Ureter (tissue), 1 donor: Measurements from ENCODE around the gene FMO4. TPM values are rescaled to one million over a fixed set of nuclear protein-coding genes. Genes with fewer than 3 reads are reported as not detected.
A peak's percentile ranks its signal among the peaks of the same experiment; 100 is the strongest.
"Not testable (repeated sequence)": the region's sequence is repeated elsewhere in the genome, so short reads cannot be mapped to it uniquely, and the experiment has no call there.

Experiments used
- DNase-seq: peaks from one replicate; pipeline ENCODE4 v3.0.0-alpha.2; 2020; ENCODE audit warnings: low spot score
- total RNA-seq: library from RNA; stranded (reverse); gene quantifications from one replicate; pipeline ENCODE4 v1.2.4, GENCODE V29; 2023
- donor health status: DM: yes; HTN: yes; CAD: no.

The FMO4 gene
- total RNA-seq, result 5.1 TPM

GRCh38 chr1:171313835-171314320 lies at the start of gene FMO4:
Gene FMO4, plus strand, starts transcription at chr1:171314183. Its CDS starts 5,643 bp downstream, at chr1:171319826.
- peak; percentile 96 for DNase-seq

DNA sequence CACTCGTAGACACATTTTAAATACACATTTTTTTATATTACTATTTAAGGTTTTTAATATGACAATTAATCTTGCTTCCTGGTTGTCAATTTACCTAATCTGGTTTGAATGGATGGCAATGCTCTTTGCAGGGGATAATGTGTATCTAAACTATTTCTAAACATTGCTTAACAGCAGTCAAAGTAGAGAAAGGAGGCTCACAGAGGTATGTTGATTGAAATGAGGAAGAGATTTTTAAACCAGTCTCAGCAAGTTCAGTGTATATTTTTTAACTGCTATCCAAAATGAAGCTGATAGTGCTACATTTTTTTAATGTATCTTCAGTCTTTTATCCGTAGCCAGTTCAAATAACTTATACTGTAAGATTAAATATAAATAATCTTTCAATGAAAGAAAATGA lies 48.3 kb upstream of the FMO4 start:
- no peak for DNase-seq

DNA sequence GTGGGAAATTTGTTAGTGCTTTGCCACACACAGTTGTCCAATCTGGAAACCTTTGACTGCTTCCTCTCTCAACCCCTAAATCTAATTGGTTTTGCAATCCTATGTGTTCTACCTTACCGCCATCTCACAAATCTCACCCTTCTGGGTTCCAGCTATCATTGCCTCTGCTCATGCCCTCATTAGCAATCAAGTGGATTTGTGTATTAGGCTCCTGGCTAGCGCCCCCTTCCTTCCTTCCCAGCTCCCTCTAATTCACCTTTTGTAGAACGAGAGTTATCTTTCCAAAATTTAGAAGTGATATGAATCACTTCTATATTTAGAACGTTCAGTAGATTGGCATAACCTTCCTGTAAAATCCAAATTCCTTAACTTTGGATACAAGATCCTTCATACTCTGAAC lies 47.1 kb upstream of the FMO4 start:
- DNase-seq, result no peak

GRCh38 chr1:171267391-171267790 lies 46.6 kb upstream of the FMO4 start:
- no peak for DNase-seq

GRCh38 chr1:171270806-171271205 lies 43.2 kb upstream of the FMO4 start:
- no peak for DNase-seq

GRCh38 chr1:171277534-171277933 lies 36.4 kb upstream of the FMO4 start:
- no peak for DNase-seq

- no peak for DNase-seq
Observed at GRCh38 chr1:171279234-171279633, 34.7 kb upstream of the FMO4 start.

GRCh38 chr1:171279678-171280077 lies 34.3 kb upstream of the FMO4 start:
- no peak for DNase-seq

DNA sequence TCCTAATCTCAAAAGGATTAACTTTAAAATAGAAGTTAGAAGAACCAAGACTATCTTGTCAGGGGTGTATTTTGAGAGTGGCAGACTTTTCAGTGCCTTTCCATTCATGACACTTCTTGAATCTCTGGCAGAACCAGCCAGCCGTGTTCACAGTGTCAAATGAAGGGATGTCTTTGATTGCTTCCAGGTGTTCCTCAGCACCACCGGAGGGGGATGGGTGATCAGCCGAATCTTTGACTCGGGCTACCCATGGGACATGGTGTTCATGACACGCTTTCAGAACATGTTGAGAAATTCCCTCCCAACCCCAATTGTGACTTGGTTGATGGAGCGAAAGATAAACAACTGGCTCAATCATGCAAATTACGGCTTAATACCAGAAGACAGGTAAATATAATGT lies 33.4 kb upstream of the FMO4 start:
- no peak for DNase-seq

- no peak for DNase-seq
Observed at GRCh38 chr1:171286032-171286705, 27.8 kb upstream of the FMO4 start.

DNA sequence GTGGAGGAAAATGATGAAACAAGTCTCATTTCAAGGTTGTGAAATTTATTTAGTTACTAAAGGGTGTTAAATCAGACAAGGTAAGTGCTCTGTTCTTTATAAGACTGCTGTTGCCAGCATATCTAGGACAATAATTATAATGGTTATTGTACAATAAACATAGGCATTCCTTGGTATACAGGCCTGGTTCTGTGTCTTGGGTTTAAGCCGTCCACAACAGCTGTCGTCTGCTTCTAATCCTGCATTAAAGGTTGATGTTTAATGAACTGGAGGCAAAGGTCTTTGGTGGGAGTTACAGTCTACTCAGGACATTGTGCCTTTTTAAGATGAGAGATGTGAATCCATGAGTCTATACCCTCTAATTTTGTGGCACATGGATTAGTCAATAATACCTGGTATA lies 23.4 kb upstream of the FMO4 start:
- no peak for DNase-seq

- no peak for DNase-seq
Observed at GRCh38 chr1:171292799-171293198, 21.2 kb upstream of the FMO4 start.

- not testable (repeated sequence) for DNase-seq
Observed at GRCh38 chr1:171295383-171295782, 18.6 kb upstream of the FMO4 start.

DNA sequence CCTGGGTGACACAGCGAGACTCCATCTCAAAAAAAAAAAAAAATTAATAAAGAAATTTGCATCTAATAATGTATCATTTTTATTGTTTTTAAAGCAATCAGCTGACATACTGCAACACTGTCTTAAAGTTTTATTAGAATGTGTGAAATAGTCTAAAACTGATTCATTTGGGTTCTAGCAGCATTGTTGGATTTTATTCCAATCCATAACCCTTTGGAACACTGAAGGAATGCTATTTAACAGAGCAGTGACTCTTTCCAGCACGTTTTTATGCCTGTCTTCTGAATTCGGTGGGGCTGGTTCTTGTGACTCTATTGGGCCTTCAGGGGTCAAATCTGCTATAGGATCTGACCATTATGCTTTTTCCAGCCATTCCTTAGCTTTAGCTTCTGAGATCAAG lies 18.2 kb upstream of the FMO4 start:
- DNase-seq, result no peak

DNA sequence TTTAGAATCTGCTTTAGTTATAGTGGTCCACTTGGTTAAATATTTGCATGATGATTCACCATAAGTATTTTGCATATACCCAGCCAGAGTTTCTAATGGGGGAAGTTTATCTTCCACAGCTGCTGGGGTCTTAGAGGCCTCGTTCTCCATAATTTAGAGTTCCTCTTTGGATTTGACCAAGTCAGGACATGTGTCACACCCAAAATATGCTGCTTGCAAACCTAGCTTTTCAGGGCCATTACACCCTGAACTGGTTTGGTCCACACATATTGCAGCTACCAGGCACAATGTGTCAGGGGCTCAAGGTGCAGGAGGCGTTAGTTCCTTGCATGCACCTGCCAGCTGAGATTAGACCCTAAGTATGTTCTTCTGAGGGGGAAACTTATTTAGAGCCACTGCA lies 17.1 kb upstream of the FMO4 start:
- DNase-seq, result no peak

DNA sequence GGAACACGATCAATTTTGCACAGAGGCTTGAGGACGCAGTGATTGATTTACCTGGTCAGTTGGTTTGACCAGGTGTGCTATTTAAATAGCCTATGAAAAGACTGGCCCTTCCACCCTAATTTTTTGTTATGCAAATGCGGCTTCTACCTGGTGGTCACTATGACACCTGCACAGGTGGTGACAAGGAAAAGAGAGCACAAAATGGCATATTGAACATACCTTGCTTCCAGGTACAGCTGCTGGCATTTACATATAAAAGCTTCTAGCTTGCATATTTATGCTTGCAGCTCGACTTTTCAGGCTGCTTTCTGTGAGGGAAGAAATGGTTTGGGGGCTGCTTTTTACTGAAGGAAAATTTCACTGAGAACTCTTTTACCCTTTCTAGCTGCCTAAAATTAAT lies 15.3 kb upstream of the FMO4 start:
- no peak for DNase-seq

GRCh38 chr1:171299342-171299741 lies 14.6 kb upstream of the FMO4 start:
- no peak for DNase-seq

GRCh38 chr1:171300401-171300800 lies 13.6 kb upstream of the FMO4 start:
- DNase-seq, result no peak

GRCh38 chr1:171310661-171311087 lies 3.3 kb upstream of the FMO4 start:
- no peak for DNase-seq

- no peak for DNase-seq
Observed at GRCh38 chr1:171311771-171312558, 2.0 kb upstream of the FMO4 start.

DNA sequence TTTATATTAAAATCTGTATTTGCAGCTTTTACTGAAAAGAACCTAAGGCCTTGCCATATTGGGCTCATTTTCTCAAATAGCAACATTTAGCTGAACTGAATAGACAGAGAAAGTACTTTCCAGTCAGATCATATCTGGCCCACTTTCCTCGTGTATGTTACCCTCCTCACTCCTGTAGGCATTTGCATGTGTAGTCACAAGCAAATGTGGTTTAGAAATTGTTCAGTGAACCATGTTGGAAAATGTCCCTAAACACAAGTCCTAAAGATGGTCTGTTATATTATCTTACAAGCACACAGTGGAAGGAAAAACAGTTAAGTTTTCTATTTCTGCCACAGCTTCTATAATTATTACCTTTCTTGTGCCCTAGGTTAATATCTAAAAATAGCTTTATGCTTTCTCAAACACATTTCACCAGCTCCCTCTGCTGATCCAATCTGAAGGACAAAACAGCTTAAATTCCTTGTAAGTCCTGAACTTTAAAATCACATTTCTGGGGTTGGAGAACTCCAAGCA lies 606 bp upstream of the FMO4 start:
- no peak for DNase-seq

- no peak for DNase-seq
Observed at GRCh38 chr1:171329251-171329650, 15.3 kb downstream of the FMO4 start.

DNA sequence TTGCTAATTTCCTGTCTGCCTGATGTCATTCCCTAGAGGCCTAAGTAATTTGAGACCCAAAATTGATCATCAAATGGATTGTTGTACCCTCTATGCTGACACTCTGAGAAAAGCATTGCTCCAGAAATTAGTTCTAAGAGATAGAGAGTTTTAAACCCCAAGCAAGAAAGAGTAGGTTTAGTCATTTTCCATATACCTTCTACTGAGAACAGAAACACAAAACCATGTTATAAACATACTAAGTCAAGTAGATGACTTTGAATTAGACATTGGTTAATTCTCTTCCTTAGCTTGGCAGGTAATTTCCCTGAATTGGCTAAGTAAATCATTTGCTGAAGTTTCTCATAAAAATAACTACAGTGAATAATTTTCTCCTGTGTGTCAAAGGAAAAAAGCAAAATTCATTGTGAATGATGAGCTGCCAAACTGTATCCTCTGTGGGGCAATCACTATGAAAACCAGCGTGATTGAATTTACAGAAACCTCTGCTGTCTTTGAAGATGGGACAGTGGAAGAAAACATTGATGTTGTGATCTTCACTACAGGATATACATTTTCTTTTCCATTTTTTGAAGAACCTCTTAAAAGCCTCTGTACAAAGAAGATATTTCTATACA lies 20.1 kb downstream of the FMO4 start:
- DNase-seq, result no peak
